IMR-90 (cell line): ENCODE measurements around the gene RAB20. TPM values are rescaled to one million over a fixed set of nuclear protein-coding genes. Genes with fewer than 3 reads are reported as not detected.

ENCODE experiments used
- ATAC-seq: fragments of 200-7000 bp; cut with Tn5 transposase; 2 replicates; pipeline ENCODE4 v1.9.1; 2020; ENCODE audit warnings: low read depth, mild to moderate bottlenecking, moderate library complexity
- BruUV-seq: library from RNA; stranded (reverse); fragments of 400-500 nt; replicated peaks from 2 replicates; lab custom pipeline; 2021; lab: Mats Ljungman, UMichigan
- CTCF ChIA-PET: fragments of 300-600 bp; formaldehyde crosslinking; extraction: SDS; loops from one replicate; lab custom pipeline; 2021; ENCODE audit warnings: antibody characterized with exemption; lab: Yijun Ruan, JAX
- POLR2A ChIA-PET: fragments of 300-600 bp; sonication (Branson Sonifier 250); formaldehyde crosslinking; loops from one replicate; lab custom pipeline; 2022; ENCODE audit warnings: antibody characterized with exemption; ENCODE audit not compliant: unreplicated experiment; lab: Charles Lee
- DNase-seq: peaks from one replicate; pipeline ENCODE4 v3.0.0; 2013
- H2AFZ ChIP-seq: replicated peaks from 2 replicates; pipeline ENCODE3; 2013; ENCODE audit warnings: low read length, mild to moderate bottlenecking; ENCODE audit not compliant: poor library complexity
- H2AK5ac ChIP-seq: 2 replicates; pipeline ENCODE4 v1.6.1; 2013; ENCODE audit warnings: low read depth, low read length, inconsistent platforms
- H2AK9ac ChIP-seq: replicated peaks from 2 replicates; pipeline ENCODE3; 2013; ENCODE audit warnings: mild to moderate bottlenecking, low read depth, low read length, moderate library complexity; ENCODE audit not compliant: poor library complexity
- H2BK120ac ChIP-seq: 2 replicates; pipeline ENCODE4 v1.6.1; 2013; ENCODE audit warnings: low read depth, low read length, inconsistent platforms
- H2BK15ac ChIP-seq: 3 replicates; pipeline ENCODE4 v1.6.1; 2013; ENCODE audit warnings: low read depth, low read length, inconsistent platforms
- H2BK20ac ChIP-seq: 2 replicates; pipeline ENCODE4 v1.6.1; 2013; ENCODE audit warnings: low read depth, mild to moderate bottlenecking, inconsistent platforms, low read length, moderate library complexity
- H2BK5ac ChIP-seq: 2 replicates; pipeline ENCODE4 v1.6.1; 2013; ENCODE audit warnings: mild to moderate bottlenecking, low read depth, low read length, inconsistent platforms; ENCODE audit not compliant: poor library complexity, severe bottlenecking
- H3K14ac ChIP-seq: replicated peaks from 2 replicates; pipeline ENCODE4 v1.6.1; 2013; ENCODE audit warnings: low read depth, low read length, inconsistent platforms
- H3K18ac ChIP-seq: 2 replicates; pipeline ENCODE4 v1.6.1; 2013; ENCODE audit warnings: low read depth, low read length, control low read depth
- H3K23ac ChIP-seq: 2 replicates; pipeline ENCODE4 v1.6.1; 2013; ENCODE audit warnings: low read depth, low read length, inconsistent platforms
- H3K27ac ChIP-seq: 2 replicates; pipeline ENCODE4 v1.5.1; 2013; ENCODE audit warnings: mild to moderate bottlenecking, control low read depth, low read length; ENCODE audit not compliant: insufficient read depth
- H3K27me3 ChIP-seq: 2 replicates; pipeline ENCODE4 v1.6.1; 2013; ENCODE audit warnings: low read length; ENCODE audit not compliant: control insufficient read depth, insufficient read depth
- H3K36me3 ChIP-seq: 2 replicates; pipeline ENCODE4 v1.6.1; 2013; ENCODE audit warnings: low read length, mixed read lengths; ENCODE audit not compliant: control insufficient read depth, insufficient read depth
- H3K4ac ChIP-seq: 2 replicates; pipeline ENCODE4 v1.6.1; 2013; ENCODE audit warnings: low read depth, low read length, inconsistent platforms
- H3K4me1 ChIP-seq: 2 replicates; pipeline ENCODE4 v1.6.1; 2013; ENCODE audit warnings: low read length, mixed read lengths; ENCODE audit not compliant: control insufficient read depth, insufficient read depth
- H3K4me2 ChIP-seq: 2 replicates; pipeline ENCODE4 v1.6.1; 2013; ENCODE audit warnings: low read depth, mild to moderate bottlenecking, control low read depth, low read length, moderate library complexity
- H3K4me3 ChIP-seq: 2 replicates; pipeline ENCODE4 v1.5.1; 2013; ENCODE audit warnings: low read depth, mild to moderate bottlenecking, control low read depth, low read length, moderate library complexity; ENCODE audit not compliant: insufficient read depth
- H3K56ac ChIP-seq: 2 replicates; pipeline ENCODE4 v1.6.1; 2013; ENCODE audit warnings: low read length, inconsistent platforms; ENCODE audit not compliant: insufficient read depth; ENCODE audit errors: extremely low read depth
- H3K79me1 ChIP-seq, 2 experiments: 2 replicates each; pipeline ENCODE4 v1.6.1; 2013; ENCODE audit warnings: low read length in 2 of 2, inconsistent platforms in 1 of 2, low read depth in 1 of 2
- H3K9ac ChIP-seq: 2 replicates; pipeline ENCODE4 v1.6.1; 2013; ENCODE audit warnings: low read depth, low read length, control low read depth
- H3K9me1 ChIP-seq: 2 replicates; pipeline ENCODE4 v1.6.1; 2013; ENCODE audit warnings: low read length, inconsistent platforms; ENCODE audit not compliant: insufficient read depth
- H3K9me3 ChIP-seq: 2 replicates; pipeline ENCODE4 v1.6.1; 2013; ENCODE audit warnings: low read length; ENCODE audit not compliant: control insufficient read depth, insufficient read depth
- H4K20me1 ChIP-seq: 2 replicates; pipeline ENCODE4 v1.6.1; 2013; ENCODE audit warnings: low read length, inconsistent platforms; ENCODE audit not compliant: insufficient read depth
- H4K5ac ChIP-seq: 2 replicates; pipeline ENCODE4 v1.6.1; 2013; ENCODE audit warnings: mild to moderate bottlenecking, low read depth, low read length, control low read depth
- H4K8ac ChIP-seq, 2 experiments: 2 replicates each; pipeline ENCODE4 v1.6.1; 2013; ENCODE audit warnings: low read depth in 2 of 2, low read length in 2 of 2, control low read depth in 1 of 2, inconsistent platforms in 1 of 2
- H4K91ac ChIP-seq: 2 replicates; pipeline ENCODE4 v1.6.1; 2013; ENCODE audit warnings: low read depth, low read length, inconsistent platforms; ENCODE audit not compliant: insufficient read depth
- BHLHE40 ChIP-seq: fragments of 150-350 bp; IDR thresholded peaks from 2 replicates; pipeline ENCODE4 v1.6.1; 2016; ENCODE audit warnings: mild to moderate bottlenecking, low read depth, low read length
- CEBPB ChIP-seq: IDR thresholded peaks from 2 replicates; pipeline ENCODE4 v1.6.1; 2012; ENCODE audit warnings: low read depth, low read length, improper control_type of control experiment
- CHD1 ChIP-seq: IDR thresholded peaks from 2 replicates; pipeline ENCODE4 v1.6.1; 2012; ENCODE audit warnings: low read depth, low read length, improper control_type of control experiment
- ELK1 ChIP-seq: fragments of 150-350 bp; IDR thresholded peaks from 2 replicates; pipeline ENCODE4 v1.6.1; 2016; ENCODE audit warnings: low read depth, mild to moderate bottlenecking, low read length, moderate library complexity, borderline replicate concordance
- MAFK ChIP-seq: IDR thresholded peaks from 2 replicates; pipeline ENCODE4 v1.6.1; 2012; ENCODE audit warnings: low read depth, low read length, improper control_type of control experiment
- MAZ ChIP-seq: IDR thresholded peaks from 2 replicates; pipeline ENCODE4 v1.6.1; 2012; ENCODE audit warnings: low read depth, mild to moderate bottlenecking, low read length, improper control_type of control experiment, moderate library complexity, borderline replicate concordance
- MXI1 ChIP-seq: IDR thresholded peaks from 2 replicates; pipeline ENCODE4 v1.6.1; 2012; ENCODE audit warnings: low read depth, mild to moderate bottlenecking, low read length, moderate library complexity, borderline replicate concordance
- POLR2A ChIP-seq: IDR thresholded peaks from 2 replicates; pipeline ENCODE4 v1.6.1; 2012; ENCODE audit warnings: mild to moderate bottlenecking, low read depth, low read length
- RCOR1 ChIP-seq: IDR thresholded peaks from 2 replicates; pipeline ENCODE4 v1.6.1; 2012; ENCODE audit warnings: mild to moderate bottlenecking, low read length, improper control_type of control experiment; ENCODE audit not compliant: insufficient replicate concordance
- SMC3 ChIP-seq: fragments of 150-350 bp; IDR thresholded peaks from 2 replicates; pipeline ENCODE4 v1.6.1; 2016; ENCODE audit warnings: low read depth, mild to moderate bottlenecking, antibody characterized with exemption, low read length, moderate library complexity
- WGBS, 2 experiments: methylation state at CpG; one replicate each; pipeline versions ENCODE4 v1.1.5 to v1.1.7; 2013; ENCODE audit warnings: missing lambda C conversion rate in 2 of 2; ENCODE audit not compliant: insufficient read length in 1 of 2; ENCODE audit errors: extremely low coverage in 2 of 2; 5-methylcytosine and 5-hydroxymethylcytosine counted together
- dilution Hi-C: fragments of 300-500 bp; cut with HindIII; formaldehyde crosslinking; loops from one replicate; pipeline ENCODE4 v1.14.3; 2018; ENCODE audit warnings: low sequenced_read_pairs; ENCODE audit not compliant: unreplicated experiment
- in situ Hi-C: fragments of 300-500 bp; cut with MboI; formaldehyde crosslinking; loops from 3 replicates; pipeline ENCODE4 v1.14.3; 2019; ENCODE audit warnings: low sequenced_read_pairs, inconsistent platforms, mixed read lengths
- intact Hi-C: fragments of 100-400 bp; cut with micrococcal nuclease; formaldehyde crosslinking; loops from 2 replicates; pipeline ENCODE4 v1.10.0; 2022
- polyA plus RNA-seq, 3 experiments: library from polyadenylated mRNA; depleted of rRNA; stranded (reverse); fragments of >200 nt; gene quantifications; 2 replicates each; pipeline ENCODE4 v1.2.3, GENCODE V29; 2012; ENCODE audit warnings: low replicate concordance in 1 of 3
- total RNA-seq: library from RNA; depleted of rRNA; stranded (reverse); fragments of >200 nt; gene quantifications from 2 replicates; pipeline ENCODE4 v1.2.3, GENCODE V29; 2012
- TF ChIP-seq, protein P1 (sequence below): conservative IDR thresholded peaks from 2 replicates; pipeline ENCODE4 v1.5.1; 2012; ENCODE audit warnings: mild to moderate bottlenecking, low read depth, low read length, improper control_type of control experiment

RAB20 gene
- total and polyA plus RNA-seq, 2 of the 4 experiments (the other 2 are of a cell fraction): 3.8 to 5.1 TPM

GRCh38 chr13:110483386-110483968 is 78.0 kb downstream of the RAB20 start:
- Histone ChIP-seq H3K27ac (no peak overlapping the region), H3K4me2 (no peak overlapping the region), H4K20me1 (peaks cover 15% of the 10 kb centered on the region), H3K4me3 (no peak overlapping the region), H3K14ac (no peak overlapping the region), H3K9ac (no peak overlapping the region), H4K5ac (no peak overlapping the region), H3K4ac (no peak overlapping the region), H4K8ac (no peak overlapping the region), H4K91ac (no peak overlapping the region), H2BK20ac (no peak overlapping the region), H2BK15ac (no peak overlapping the region), H3K27me3 (no peaks in the 10 kb centered on the region), H3K4me1 (peaks cover 8% of the 10 kb centered on the region), H2AK9ac (no peak overlapping the region), H2BK5ac (no peak overlapping the region), H3K9me3 (no peaks in the 10 kb centered on the region), H3K56ac (no peak overlapping the region), H3K36me3 (peaks cover 71% of the 10 kb centered on the region), H2AFZ (no peak overlapping the region), H3K79me1 (peaks cover 9 to 28% of the 10 kb centered on the region in 2 experiments; a peak in 3 of 4 replicates), H2AK5ac (no peak overlapping the region), H3K23ac (no peak overlapping the region), H2BK120ac (no peak overlapping the region), H3K9me1 (peaks cover 9% of the 10 kb centered on the region; the same call in 1 of the 2 replicates), H3K18ac (no peak overlapping the region)
- TF ChIP-seq ELK1 (no peak), CEBPB (no peak), CHD1 (no peak), POLR2A (no peak), SMC3 (no peak), MAZ (no peak), RCOR1 (no peak), MAFK (no peak), BHLHE40 (no peak), MXI1 (no peak)
- TF ChIP-seq, protein P1, sequence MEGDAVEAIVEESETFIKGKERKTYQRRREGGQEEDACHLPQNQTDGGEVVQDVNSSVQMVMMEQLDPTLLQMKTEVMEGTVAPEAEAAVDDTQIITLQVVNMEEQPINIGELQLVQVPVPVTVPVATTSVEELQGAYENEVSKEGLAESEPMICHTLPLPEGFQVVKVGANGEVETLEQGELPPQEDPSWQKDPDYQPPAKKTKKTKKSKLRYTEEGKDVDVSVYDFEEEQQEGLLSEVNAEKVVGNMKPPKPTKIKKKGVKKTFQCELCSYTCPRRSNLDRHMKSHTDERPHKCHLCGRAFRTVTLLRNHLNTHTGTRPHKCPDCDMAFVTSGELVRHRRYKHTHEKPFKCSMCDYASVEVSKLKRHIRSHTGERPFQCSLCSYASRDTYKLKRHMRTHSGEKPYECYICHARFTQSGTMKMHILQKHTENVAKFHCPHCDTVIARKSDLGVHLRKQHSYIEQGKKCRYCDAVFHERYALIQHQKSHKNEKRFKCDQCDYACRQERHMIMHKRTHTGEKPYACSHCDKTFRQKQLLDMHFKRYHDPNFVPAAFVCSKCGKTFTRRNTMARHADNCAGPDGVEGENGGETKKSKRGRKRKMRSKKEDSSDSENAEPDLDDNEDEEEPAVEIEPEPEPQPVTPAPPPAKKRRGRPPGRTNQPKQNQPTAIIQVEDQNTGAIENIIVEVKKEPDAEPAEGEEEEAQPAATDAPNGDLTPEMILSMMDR: no peak
- no peak for DNase-seq
- no TSS peak for BruUV-seq
- in situ Hi-C loops: no loop called here
- dilution Hi-C loops: no loop called here
- ATAC-seq: no peak
- intact Hi-C loops: no loop called here
- POLR2A ChIA-PET: no interaction called here
- 89% methylated on average over 9 of the region's 13 CpGs; no CpG with 5 or more reads in 1 of the 2 experiments for WGBS, 2 experiments
- CTCF ChIA-PET: no interaction called here
